Heart right ventricle (tissue), 16 donors: ENCODE results near the gene C2CD3. TPM values are rescaled to one million over a fixed set of nuclear protein-coding genes. Genes with fewer than 3 reads are reported as not detected.

Experiments
- ATAC-seq, 8 donors: fragments of 200-7000 bp; cut with Tn5 transposase; one replicate each; pipeline ENCODE4 v1.9.1; 2020; ENCODE audit warnings: mild to moderate bottlenecking in 8 of 8, moderate library complexity in 8 of 8, moderate number of reproducible peaks in 1 of 8
- DNase-seq, 2 donors: peaks; one replicate each; pipeline ENCODE4 v3.0.0-alpha.2; 2020
- H3K27ac ChIP-seq, 10 donors: fragments of 200-600 bp; sonication (generic) in 2 of 10; one replicate each; pipeline versions ENCODE4 v1.5.0 to v1.8.0; 2020 to 2022; ENCODE audit warnings: mild to moderate bottlenecking in 3 of 10
- H3K27me3 ChIP-seq, 7 donors: fragments of 200-600 bp; one replicate each; pipeline ENCODE4 v1.8.0; 2021 to 2022; ENCODE audit warnings: mild to moderate bottlenecking in 2 of 7
- H3K36me3 ChIP-seq, 9 donors: fragments of 200-600 bp; sonication (generic) in 1 of 9; one replicate each; pipeline versions ENCODE4 v1.5.0 to v1.8.0; 2020 to 2022; ENCODE audit warnings: mild to moderate bottlenecking in 2 of 9
- H3K4me1 ChIP-seq, 9 donors: fragments of 200-600 bp; sonication (generic) in 1 of 9; one replicate each; pipeline versions ENCODE4 v1.5.0 to v1.8.0; 2020 to 2022; ENCODE audit warnings: mild to moderate bottlenecking in 4 of 9
- H3K4me3 ChIP-seq, 10 donors: fragments of 200-600 bp; sonication (generic) in 2 of 10; one replicate each; pipeline versions ENCODE4 v1.5.0 to v1.8.0; 2020 to 2022; ENCODE audit warnings: mild to moderate bottlenecking in 7 of 10, moderate library complexity in 2 of 10
- H3K9me3 ChIP-seq, 11 donors: fragments of 200-600 bp in 10 of 11; sonication (generic) in 2 of 11; one replicate each; pipeline versions ENCODE4 v1.5.0 to v1.8.0; 2013 to 2022; ENCODE audit warnings: mild to moderate bottlenecking in 2 of 11, control low read depth in 1 of 11, moderate library complexity in 1 of 11
- WGBS, 2 donors: extraction: QIAGEN DNeasy Blood & Tissue Kit; methylation state at CpG; one replicate each; pipeline ENCODE4 v1.1.7; 2013; ENCODE audit warnings: inconsistent platforms in 1 of 2; 5-methylcytosine and 5-hydroxymethylcytosine counted together
- intact Hi-C, 10 donors: fragments of 100-400 bp; cut with DNase I; formaldehyde crosslinking; loops; one replicate each; pipeline versions ENCODE4 v1.11.1 to v1.14.2; 2022
- polyA plus RNA-seq, 2 donors: library from polyadenylated mRNA; stranded (reverse); fragments of 200-250 nt; gene quantifications; one replicate each; pipeline ENCODE4 v1.2.3, GENCODE V29; 2013
- total RNA-seq, 10 donors: library from RNA; stranded (reverse); fragmentation: NEBNext Ultra II Directional in 3 of 10; extraction: Animal tissue kit (Norgen Biotek cat#: 25700) in 3 of 10; gene quantifications; one replicate each; pipeline versions ENCODE4 v1.2.1 to v1.2.4, GENCODE V29; 2021 to 2023
- TF ChIP-seq, protein P1 (sequence below), 9 donors: fragments of 200-600 bp; sonication (generic) in 2 of 9; IDR thresholded peaks; one replicate each; pipeline versions ENCODE4 v1.5.0 to v1.8.0; 2021 to 2022; ENCODE audit warnings: antibody characterized with exemption in 9 of 9, mild to moderate bottlenecking in 5 of 9, moderate library complexity in 1 of 9
- donor health status: Arrhythmogenic right ventricular cardiomyopathy.
- donor health status: ischemic (EF 13 %, LVEDD 7.1; RV severe dilation, severe dysfunction).
- donor health status: healthy with polysubstance abuse.
- donor health status: DM: no; HTN: yes; CAD: no.
- donor health status: DM: no; HTN: no; CAD: no.
- donor health status: ischemic (EF 25% LVEDD 6.9; RV normal size, moderate dysfunction).
- donor health status: ischemic (EF 25% LVEDD 5.7; RV mildly dilated, moderate dysfunction).
- donor health status: healthy.
- donor health status: DM: yes; HTN: yes; CAD: no.
- donor health status: Ischemic cardiomyopathy.
- donor health status: ischemic (EF 35%, LVEDD 5.7; RV mildly dilated, moderate dysfunction).
- donor health status: nonischemic (EF 11% LVEDD 7.7; RV severe dilation, severe dysfunction).
- donor health status: DM: yes; HTN: yes; CAD: no.
- donor health status: PGD.
- donor health status: ischemic (EF 29% LVEDD 5.4; RV normal size, mild dysfunction).
- donor health status: nonischemic (EF 23%, LVEDD 6.1; RV moderate dilation, normal function).

C2CD3 gene
- total and polyA plus RNA-seq, 12 donors: 7.8 to 14.8 (median 11.9) TPM

DNA sequence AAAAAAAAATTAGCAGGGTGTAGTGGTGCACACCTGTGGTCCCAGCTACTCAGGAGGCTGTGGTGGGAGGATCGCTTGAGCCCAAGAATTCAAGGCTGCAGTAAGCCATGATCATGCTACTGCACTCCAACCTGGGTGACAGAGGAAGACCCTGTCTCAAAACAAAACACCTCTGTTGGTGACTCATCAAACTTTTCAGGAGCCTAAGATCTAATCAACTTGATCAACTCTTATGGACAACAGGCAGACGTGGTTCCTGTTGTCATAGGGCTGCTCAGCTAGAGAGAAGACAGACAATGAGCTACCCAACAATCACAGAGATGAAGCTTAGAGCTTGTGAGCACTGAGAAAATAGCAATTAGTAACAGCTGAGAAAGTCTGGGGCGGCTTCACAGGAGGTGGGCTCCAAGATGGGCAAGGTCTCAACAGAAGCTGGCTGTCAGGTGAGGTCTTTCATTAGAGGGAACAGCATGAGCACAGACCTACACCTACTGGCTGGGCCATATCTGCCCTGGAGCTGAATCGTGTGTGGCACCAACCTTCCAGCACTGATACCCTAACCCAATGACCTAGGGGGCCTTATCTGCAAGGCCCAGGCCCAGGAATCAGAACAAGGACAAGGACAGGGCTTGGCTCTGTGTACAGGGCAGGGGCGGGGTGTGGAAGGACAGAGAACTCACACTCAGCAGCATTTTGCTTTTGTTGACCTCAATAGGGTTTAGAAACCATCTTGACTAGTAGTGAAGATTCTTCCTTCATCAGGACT is 154.7 kb downstream of the C2CD3 start:
- Histone ChIP-seq H3K4me3 (no peak overlapping the region), H3K27ac (no peak overlapping the region), H3K27me3 (no peaks in the 10 kb centered on the region), H3K4me1 (peaks cover 9 to 64% (median 31%) of the 10 kb centered on the region in 9 donors), H3K9me3 (no peaks in the 10 kb centered on the region), H3K36me3 (peaks cover 0 to 39% (median 0%) of the 10 kb centered on the region in 9 donors)
- ATAC-seq: no peak
- TF ChIP-seq, protein P1, sequence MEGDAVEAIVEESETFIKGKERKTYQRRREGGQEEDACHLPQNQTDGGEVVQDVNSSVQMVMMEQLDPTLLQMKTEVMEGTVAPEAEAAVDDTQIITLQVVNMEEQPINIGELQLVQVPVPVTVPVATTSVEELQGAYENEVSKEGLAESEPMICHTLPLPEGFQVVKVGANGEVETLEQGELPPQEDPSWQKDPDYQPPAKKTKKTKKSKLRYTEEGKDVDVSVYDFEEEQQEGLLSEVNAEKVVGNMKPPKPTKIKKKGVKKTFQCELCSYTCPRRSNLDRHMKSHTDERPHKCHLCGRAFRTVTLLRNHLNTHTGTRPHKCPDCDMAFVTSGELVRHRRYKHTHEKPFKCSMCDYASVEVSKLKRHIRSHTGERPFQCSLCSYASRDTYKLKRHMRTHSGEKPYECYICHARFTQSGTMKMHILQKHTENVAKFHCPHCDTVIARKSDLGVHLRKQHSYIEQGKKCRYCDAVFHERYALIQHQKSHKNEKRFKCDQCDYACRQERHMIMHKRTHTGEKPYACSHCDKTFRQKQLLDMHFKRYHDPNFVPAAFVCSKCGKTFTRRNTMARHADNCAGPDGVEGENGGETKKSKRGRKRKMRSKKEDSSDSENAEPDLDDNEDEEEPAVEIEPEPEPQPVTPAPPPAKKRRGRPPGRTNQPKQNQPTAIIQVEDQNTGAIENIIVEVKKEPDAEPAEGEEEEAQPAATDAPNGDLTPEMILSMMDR (IDR thresholded peaks at IDR 0.05): no peak
- intact Hi-C loops: loop anchor here in 2 of 10 donors (5.0 kb wide), 1 partner anchor 34 kb away; the partner anchor contains the start of gene UCP2 (in 2 of the 2)
- no peak for DNase-seq
- WGBS, 2 donors: 93 to 94% methylated on average over 5 of the region's 5 CpGs

DNA sequence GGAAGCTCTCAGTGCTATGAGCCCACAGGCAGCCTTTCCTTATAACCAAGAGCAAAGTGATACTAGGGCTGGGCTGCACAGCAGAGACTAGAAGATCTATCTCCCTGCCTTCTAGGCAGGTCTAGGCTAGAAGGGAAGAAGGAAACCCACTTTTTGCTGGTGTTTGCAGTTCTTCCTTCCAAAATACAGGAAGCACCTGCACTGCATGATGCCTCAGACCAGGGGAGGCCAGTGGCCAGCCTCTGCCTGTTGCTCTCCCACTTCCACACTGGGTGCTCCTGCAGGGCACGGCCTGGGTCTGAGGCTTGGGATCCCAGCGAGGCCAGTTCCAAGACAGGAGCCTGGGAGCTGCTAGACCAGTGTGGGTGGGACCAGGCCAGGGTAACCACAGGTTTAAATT is 155.9 kb downstream of the C2CD3 start:
- H3K27me3 ChIP-seq: no peaks in the 10 kb centered on the region
- peak in 1 of 2 donors; percentile 27 for DNase-seq
- 85 to 92% methylated on average over 2 of the region's 2 CpGs for WGBS, 2 donors
- no peaks in the 10 kb centered on the region for H3K9me3 ChIP-seq
- H3K36me3 ChIP-seq: peaks cover 0 to 39% (median 0%) of the 10 kb centered on the region in 9 donors
- no peak overlapping the region for H3K27ac ChIP-seq
- ATAC-seq: no peak
- TF ChIP-seq, protein P1 (IDR thresholded peaks at IDR 0.05): no peak
- H3K4me1 ChIP-seq: peaks cover 9 to 65% (median 36%) of the 10 kb centered on the region in 9 donors
- H3K4me3 ChIP-seq: no peak overlapping the region
- intact Hi-C loops: loop anchor here in 2 of 10 donors (5.0 kb wide), 1 partner anchor 33 kb away; the partner anchor contains the start of gene UCP2 (in 2 of the 2)

DNA sequence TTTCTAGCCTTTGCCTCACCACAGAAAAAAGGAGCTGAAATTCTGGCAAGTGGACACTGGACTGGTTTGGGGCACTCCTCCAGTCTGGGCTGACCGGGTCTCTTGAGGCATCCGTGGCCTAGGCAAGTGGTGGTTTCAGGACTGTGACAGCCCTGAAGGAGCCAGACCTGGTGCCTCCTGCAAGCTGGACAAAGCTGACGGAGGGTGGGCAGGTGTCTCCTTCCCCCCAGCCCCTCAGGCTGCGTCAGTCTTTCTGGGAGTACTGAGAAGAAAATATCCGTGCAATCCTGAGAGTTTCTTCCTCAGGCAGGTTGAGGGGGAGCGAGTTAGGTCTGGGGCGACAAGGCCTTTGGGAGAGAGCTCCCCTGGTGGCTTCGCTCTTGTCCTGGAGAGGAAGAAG is 157.7 kb downstream of the C2CD3 start:
- Histone ChIP-seq H3K27ac (no peak overlapping the region), H3K9me3 (no peaks in the 10 kb centered on the region), H3K27me3 (no peaks in the 10 kb centered on the region), H3K4me1 (peaks cover 0 to 63% (median 32%) of the 10 kb centered on the region in 9 donors), H3K4me3 (no peak overlapping the region), H3K36me3 (peaks cover 0 to 39% (median 0%) of the 10 kb centered on the region in 9 donors)
- intact Hi-C loops: no loop called here
- ATAC-seq: no peak
- TF ChIP-seq, protein P1 (IDR thresholded peaks at IDR 0.05): no peak
- WGBS, 2 donors: 97 to 99% methylated on average over 8 of the region's 8 CpGs
- DNase-seq: no peak

DNA sequence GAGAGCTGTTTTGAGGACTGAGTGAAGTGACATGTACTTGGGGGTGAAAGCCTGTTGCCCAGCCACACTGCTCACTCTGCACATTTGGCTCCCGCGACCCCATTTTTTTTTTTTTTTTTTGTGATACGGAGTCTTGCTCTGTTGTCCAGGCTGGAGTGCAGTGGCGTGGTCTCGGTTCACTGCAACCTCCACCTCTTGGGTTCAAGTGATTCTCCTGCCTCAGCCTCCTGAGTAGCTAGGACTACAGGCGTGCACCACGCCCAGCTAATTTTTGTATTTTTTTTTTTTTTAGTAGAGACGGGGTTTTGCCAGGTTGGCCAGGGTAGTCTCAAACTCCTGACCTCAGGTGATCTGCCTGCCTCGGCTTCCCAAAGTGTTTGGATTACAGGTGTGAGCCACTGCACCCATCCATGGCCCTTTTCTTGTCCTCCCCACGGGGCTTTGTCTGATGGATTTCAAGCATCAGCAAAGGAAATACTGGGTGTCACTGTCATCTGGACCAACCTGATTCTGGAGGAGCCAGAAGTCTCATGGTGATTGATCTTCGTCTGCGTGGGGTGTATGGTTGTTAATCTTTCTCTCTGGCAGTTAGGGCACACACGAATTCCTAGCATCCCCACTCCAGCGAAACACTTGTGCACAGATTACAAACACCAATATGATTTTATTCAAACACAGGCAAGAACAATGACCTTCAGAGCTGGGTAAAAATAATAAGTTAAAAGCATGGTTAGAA is 158.6 kb downstream of the C2CD3 start:
- peaks cover 0 to 60% (median 26%) of the 10 kb centered on the region in 9 donors for H3K4me1 ChIP-seq
- H3K27ac ChIP-seq: peak overlapping the region in 1 of 10 donors; percentile 35
- no peaks in the 10 kb centered on the region for H3K27me3 ChIP-seq
- 96% methylated on average over 14 of the region's 14 CpGs for WGBS, 2 donors
- H3K9me3 ChIP-seq: no peaks in the 10 kb centered on the region
- ATAC-seq (no peak), DNase-seq (no peak)
- TF ChIP-seq, protein P1 (IDR thresholded peaks at IDR 0.05): no peak
- intact Hi-C loops: no loop called here
- peaks cover 0 to 39% (median 0%) of the 10 kb centered on the region in 9 donors for H3K36me3 ChIP-seq
- H3K4me3 ChIP-seq: no peak overlapping the region
